ENCODE results near the gene GEMIN5. TPM values are rescaled to one million over a fixed set of nuclear protein-coding genes. Genes with fewer than 3 reads are reported as not detected.
A peak's percentile ranks its signal among the peaks of the same experiment; 100 is the strongest.

GEMIN5 gene
- total RNA-seq, 1 donor from 2014 or later = 21.9 TPM

DNA sequence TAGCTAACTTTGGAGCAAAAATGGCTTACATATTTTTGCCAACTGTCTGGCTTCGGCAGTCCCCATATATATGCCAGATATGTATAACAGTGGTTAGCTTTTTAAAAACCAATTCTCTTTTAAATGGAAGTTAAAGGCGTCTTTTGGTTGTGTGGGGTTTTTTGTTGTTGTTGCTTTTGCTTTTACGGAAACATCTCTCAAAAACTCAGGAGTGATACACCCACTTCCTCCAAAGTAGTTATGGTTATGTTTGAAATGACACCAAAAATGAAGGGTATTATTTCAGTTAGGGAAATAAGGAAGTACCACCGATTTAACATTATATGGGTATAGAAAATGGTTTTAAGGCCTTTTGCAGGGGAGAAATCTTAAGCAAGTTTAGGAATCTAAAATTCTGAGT is 77.2 kb downstream of the GEMIN5 start:
- Mint-ChIP-seq H3K27ac (no peak overlapping the region), H3K9me3 (ENCODE audit: low read depth) (no peaks in the 10 kb centered on the region), H3K27me3 (no peaks in the 10 kb centered on the region), H3K4me3 (ENCODE audit: low read depth) (peak overlapping the region; percentile 90), H3K36me3 (ENCODE audit: insufficient read depth) (peaks cover 9% of the 10 kb centered on the region), H3K4me1 (ENCODE audit: low read depth) (peaks cover 24% of the 10 kb centered on the region)
- TF ChIP-seq, protein P1, sequence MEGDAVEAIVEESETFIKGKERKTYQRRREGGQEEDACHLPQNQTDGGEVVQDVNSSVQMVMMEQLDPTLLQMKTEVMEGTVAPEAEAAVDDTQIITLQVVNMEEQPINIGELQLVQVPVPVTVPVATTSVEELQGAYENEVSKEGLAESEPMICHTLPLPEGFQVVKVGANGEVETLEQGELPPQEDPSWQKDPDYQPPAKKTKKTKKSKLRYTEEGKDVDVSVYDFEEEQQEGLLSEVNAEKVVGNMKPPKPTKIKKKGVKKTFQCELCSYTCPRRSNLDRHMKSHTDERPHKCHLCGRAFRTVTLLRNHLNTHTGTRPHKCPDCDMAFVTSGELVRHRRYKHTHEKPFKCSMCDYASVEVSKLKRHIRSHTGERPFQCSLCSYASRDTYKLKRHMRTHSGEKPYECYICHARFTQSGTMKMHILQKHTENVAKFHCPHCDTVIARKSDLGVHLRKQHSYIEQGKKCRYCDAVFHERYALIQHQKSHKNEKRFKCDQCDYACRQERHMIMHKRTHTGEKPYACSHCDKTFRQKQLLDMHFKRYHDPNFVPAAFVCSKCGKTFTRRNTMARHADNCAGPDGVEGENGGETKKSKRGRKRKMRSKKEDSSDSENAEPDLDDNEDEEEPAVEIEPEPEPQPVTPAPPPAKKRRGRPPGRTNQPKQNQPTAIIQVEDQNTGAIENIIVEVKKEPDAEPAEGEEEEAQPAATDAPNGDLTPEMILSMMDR (IDR thresholded peaks at IDR 0.05; ENCODE audit: unreplicated experiment) = no peak
- no peak for DNase-seq (ENCODE audit: low spot score, unreplicated experiment)

DNA sequence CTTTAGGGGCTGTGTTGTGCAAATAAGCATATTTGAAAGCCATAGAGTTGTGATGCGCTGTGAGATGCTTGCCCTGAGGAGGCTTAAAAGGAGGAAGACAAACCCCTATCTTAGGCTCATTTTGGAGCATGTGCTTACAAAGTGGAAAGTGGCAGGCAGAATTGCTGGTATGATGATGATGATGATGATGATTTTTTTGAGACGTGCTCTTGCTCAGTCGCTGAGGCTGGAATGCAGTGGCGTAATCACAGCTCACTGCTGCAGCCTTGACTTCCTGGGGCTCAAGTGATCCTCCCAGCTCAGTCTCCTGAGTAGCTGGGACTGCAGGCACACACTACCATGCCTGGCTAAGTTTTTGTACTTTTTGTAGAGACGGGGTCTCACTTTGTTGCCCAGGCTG is 77.9 kb downstream of the GEMIN5 start:
- DNase-seq (ENCODE audit: low spot score, unreplicated experiment) = no peak
- peaks cover 24% of the 10 kb centered on the region for H3K4me1 Mint-ChIP-seq (ENCODE audit: low read depth)
- no peaks in the 10 kb centered on the region for H3K27me3 Mint-ChIP-seq
- TF ChIP-seq, protein P1 (IDR thresholded peaks at IDR 0.05; ENCODE audit: unreplicated experiment) = no peak
- peaks cover 4% of the 10 kb centered on the region for H3K36me3 Mint-ChIP-seq (ENCODE audit: insufficient read depth)
- H3K27ac Mint-ChIP-seq = peak overlapping the region; percentile 73
- H3K9me3 Mint-ChIP-seq (ENCODE audit: low read depth) = no peaks in the 10 kb centered on the region
- H3K4me3 Mint-ChIP-seq (ENCODE audit: low read depth) = peak overlapping the region; percentile 90

DNA sequence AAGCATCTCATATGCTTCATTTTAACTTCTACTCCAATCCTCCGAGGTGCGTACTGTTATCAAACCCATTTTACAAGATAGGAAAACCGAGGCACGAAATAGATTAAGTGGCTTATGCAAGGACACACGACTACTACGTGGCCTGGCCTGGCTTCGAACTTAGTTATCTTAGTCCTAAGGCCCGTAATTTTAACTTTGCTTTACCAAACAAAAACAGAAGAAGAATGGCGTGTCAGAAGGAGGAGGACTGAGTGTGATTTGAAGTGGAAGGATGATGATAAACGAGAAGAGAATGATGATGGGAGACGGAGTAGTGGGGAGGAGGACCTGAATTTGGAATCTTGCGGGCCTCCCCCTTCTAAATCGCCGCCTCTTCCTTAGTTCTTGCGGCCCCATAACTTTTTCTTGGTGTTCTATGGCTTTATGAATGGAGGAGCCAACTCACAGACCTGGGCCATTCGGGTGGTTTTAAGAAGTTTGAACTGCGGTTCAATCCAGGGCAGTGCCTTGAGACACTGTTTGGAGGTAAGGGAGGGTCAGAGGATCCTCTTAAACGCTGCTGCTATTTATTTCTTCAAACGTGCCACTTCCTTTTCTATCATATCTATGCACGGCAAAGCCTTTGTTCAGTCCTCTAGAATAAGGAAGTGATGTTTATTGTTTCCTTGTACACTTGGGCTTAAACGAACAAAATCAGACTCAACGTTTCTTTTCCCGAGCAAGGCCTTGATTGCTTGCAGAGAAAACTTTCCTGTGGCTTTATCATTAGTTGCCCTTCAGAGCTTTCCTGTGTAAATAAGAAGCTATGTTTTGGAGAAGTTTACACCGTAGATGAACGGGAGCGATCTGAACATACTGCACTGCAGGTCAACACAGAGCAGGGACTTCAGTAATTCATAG is 78.8 kb downstream of the GEMIN5 start:
- no peaks in the 10 kb centered on the region for H3K27me3 Mint-ChIP-seq
- H3K4me3 Mint-ChIP-seq (ENCODE audit: low read depth) = peak overlapping the region; percentile 90

DNA sequence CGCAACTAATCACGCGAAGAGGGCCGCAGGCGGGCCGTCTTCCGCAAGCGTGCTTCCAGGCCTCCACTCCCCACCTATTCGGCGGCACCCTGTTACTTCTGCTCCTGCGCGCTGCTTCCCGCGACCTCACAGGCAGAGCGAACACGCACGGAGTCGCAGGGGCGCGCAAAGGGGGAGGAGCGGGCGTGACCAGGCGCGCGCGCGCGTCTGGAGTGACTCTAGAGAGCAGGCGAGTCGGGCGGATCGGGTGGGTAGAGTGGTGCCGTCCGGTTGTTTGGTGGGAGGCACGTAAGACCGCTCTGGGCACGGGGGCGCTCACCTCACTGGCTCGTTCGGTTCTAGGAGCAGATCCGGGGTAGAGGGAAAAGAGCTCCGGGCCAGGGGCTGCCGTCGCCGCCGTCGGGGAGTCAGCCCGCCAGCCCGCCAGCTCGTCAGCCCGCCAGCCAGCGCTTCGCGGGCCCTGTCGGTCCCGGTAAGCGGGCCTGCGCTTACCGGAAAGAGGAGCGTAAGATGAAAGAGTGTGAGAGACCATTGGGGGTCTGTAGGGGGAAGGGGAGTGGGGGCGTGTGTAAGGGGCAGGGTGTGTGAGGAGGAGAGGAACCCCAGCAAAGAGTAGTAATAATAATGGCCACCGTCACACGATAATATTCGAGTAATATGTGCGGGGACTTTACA is 79.6 kb downstream of the GEMIN5 start, which contains the start of gene CNOT8:
Gene CNOT8, plus strand, starts transcription at position 331 of the 675 bp plus-strand sequence. CDS start 4,652 bp downstream, outside the sequence.
- H3K27me3 Mint-ChIP-seq = no peaks in the 10 kb centered on the region
- peak within 1 kb of the TSS; percentile 100 for H3K27ac Mint-ChIP-seq
- H3K36me3 Mint-ChIP-seq (ENCODE audit: insufficient read depth) = peaks cover 2% of the 10 kb centered on the region
- DNase-seq (ENCODE audit: low spot score, unreplicated experiment) = peak; percentile 95
- TF ChIP-seq, protein P1 (IDR thresholded peaks at IDR 0.05; ENCODE audit: unreplicated experiment) = no peak
- peaks cover 24% of the 10 kb centered on the region for H3K4me1 Mint-ChIP-seq (ENCODE audit: low read depth)
- H3K4me3 Mint-ChIP-seq (ENCODE audit: low read depth) = peak within 1 kb of the TSS; percentile 90
- H3K9me3 Mint-ChIP-seq (ENCODE audit: low read depth) = no peaks in the 10 kb centered on the region

More for the DNA sequence above, 78.8 kb downstream of the GEMIN5 start:
- no peaks in the 10 kb centered on the region for H3K9me3 Mint-ChIP-seq (ENCODE audit: low read depth)
- TF ChIP-seq, protein P1 (IDR thresholded peaks at IDR 0.05; ENCODE audit: unreplicated experiment) = no peak
- no peak for DNase-seq (ENCODE audit: low spot score, unreplicated experiment)
- H3K27ac Mint-ChIP-seq = peak overlapping the region; percentile 100
- H3K4me1 Mint-ChIP-seq (ENCODE audit: low read depth) = peaks cover 24% of the 10 kb centered on the region
- peaks cover 2% of the 10 kb centered on the region for H3K36me3 Mint-ChIP-seq (ENCODE audit: insufficient read depth)

Measured in progenitor cell of endocrine pancreas (in vitro differentiated cells).